HG03520 (cell line): ENCODE results near the gene PAXX.
A peak's percentile ranks its signal among the peaks of the same experiment; 100 is the strongest.
"Not testable (repeated sequence)": the region's sequence is repeated elsewhere in the genome, so short reads cannot be mapped to it uniquely, and the experiment has no call there.

Experiments
- ATAC-seq: cut with Tn5 transposase; IDR thresholded peaks from one replicate; pipeline ENCODE4 v1.9.1; 2021; ENCODE audit warnings: mild to moderate bottlenecking, moderate library complexity; ENCODE audit not compliant: unreplicated experiment

The PAXX gene

DNA sequence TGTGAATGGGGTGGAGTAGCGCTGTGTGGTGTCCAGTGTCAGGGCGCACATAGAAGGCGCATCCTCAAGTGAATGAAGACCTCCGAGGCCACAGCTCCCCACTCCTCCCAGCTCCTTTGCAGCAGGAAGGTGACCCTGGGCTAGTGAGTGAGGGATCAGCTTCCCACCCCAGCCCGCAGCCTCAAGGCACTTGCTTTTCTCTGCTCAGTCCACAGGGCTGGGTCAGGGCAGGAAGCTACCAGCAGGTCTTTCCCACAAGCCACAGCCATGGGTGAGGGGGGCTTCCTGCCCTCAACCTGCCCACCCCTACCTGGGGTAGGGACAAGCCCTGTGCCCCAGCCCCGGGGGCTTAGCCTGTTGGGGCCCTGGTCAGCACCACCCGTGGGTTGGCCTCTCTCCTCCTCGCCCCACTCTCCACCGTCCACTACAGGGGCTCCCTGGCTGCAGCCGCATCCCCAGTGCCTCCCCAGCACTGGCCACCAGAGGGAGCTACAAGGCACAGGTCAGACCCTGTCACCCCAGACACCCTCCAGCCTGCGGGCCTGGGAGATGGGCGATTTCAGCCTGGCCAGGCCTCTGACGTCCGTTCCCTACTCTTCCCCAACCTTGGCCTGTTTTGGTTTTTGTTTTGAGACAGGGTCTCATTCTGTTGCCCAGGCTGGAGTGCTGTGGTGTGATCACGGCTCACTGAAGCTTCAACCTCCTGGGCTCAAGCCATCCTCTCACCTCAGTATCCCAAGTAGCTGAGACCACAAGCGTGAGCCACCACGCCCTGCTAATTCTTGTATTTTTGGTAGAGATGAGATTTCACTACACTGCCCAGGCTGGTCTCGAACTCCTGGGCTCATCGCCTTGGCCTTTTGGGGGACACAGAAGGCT lies 37.1 kb downstream of the PAXX start:
- peak; percentile 38 for ATAC-seq

DNA sequence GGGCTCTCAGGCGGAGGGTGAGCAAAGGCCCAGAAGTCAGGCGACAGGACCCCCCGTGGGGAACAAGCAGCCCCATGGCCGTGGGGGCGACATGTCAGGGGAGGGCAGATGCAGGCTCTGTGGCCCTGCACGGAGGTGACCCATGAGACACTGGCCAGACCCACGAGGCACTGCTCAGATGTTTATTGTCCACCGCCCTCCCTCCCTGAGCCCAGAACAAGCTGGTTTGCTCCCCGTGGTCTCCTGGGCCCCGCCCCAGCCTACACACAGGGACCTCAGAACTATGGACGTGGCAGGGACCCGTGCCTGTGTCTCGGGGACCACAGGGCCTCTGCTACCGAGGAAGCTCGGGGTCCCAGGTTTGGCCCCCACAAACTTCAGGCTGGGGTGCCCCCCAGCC lies 37.8 kb downstream of the PAXX start:
- ATAC-seq: no peak

DNA sequence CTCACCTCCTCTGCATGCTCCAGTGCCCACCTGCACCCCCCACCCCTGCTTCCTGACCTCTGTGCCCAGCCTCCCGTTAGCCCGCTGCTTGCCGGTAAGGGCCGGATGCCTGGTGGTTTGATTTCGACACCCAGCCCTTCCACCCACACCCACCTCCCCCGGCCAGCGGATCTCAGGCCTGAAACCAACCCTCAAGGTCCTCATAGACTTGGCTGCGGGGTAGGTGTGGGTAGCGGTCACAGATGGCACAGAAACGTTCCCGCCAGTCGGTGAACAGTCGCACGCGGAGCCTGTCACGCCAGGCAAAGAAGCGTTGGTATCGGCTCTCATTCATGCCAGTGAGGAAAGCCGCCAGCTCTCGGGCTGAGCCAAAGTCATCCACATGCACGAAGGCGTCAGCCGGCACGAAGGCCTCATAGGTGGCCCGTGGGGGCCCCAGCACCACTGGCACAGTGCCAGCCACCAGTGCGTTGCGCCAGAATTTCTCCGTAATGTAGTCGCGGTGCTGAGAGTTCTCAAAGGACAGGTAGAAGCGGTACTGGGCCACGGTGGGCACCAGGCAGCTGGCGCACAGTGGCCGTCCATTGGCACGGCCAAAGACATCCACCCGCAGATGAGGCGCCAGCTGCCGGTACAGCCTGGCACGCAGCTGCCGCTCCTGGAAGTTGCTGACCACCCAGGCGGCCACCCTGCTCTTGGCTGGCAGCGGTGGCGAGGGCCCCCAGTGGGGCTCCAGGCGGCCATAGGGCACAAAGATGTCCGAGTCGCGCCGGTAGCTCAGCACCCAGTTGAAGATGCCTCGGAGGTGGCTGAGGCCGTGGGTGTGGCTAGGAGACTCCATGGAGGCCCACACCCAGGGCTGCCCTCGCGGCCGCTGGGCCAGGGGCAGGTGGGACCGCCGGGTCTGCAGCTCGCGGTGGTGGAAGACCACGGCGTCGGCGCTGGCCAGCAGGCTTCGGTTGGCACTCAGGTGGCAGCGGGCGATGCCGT lies 38.6 kb downstream of the PAXX start:
- no peak for ATAC-seq

GRCh38 chr9:137031904-137032640 lies 39.9 kb downstream of the PAXX start, which contains the start of gene FUT7:
Gene FUT7, minus strand, starts transcription at chr9:137032088. Its CDS starts 97 bp downstream, at chr9:137031991.
- ATAC-seq: no peak

DNA sequence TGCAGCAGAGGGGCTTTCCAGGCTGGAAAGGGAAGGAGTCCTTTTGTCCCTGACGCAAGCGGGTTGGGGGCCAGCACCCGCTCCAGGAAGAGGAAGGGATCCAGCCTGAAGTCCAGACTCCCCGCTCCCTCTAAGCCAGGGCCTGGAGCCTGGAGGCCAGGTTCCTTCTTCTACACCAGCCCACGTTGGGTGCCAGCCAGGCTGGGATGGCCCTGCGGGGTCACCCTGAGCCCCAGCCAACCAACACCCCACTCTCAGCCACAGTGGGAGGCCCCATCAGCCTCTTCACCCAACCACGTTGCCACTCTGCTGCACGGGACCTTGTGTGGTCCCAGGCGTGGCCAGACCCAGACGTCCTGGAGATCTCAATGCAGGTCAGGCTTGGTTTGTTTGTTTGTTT lies 40.6 kb downstream of the PAXX start:
- ATAC-seq: no peak

- ATAC-seq: not testable (repeated sequence)
Measured at GRCh38 chr9:137033481-137033880, 41.3 kb downstream of the PAXX start.

GRCh38 chr9:137034039-137034708 lies 42.0 kb downstream of the PAXX start:
- ATAC-seq: no peak

DNA sequence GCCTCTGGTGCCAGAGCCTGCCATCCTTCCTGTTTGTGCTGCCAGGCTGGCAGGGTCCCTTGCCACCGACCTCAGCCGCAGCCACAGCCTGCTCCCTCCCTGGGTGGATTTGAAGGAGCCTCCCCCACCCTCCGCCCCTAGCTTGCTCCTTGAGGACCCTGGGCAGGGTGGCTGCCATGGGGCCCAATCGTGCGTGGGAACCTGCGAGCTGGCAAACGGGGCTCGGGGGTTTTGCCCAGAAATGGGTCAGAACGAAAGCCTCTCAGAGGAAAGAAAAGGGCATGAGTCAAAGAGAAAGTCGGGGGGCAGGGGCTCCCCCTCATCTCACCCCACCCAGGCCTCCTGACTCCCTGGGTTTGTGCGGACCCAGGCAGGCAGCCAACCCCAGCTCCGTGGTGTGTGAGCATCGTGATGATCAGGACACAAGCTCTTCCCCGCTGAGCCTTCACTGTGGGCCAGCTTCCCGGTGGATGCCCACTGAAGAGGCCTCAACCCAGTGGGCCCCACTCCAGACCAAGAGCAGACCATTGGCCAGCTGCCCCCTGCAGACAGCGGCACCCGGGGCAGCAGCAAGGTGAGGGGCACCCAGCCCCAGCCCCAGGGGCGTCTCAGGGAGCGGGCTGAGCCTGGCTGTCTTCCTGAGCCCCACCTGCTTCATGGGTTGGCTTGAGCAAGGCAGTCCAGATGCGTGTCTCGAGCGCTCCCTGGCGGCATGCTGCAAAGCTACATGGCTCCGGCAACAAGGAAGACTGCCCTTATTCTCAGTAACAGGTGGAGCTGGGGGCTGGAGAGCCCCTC lies 42.7 kb downstream of the PAXX start:
- peak; percentile 58 for ATAC-seq

GRCh38 chr9:137035507-137035834 lies 43.2 kb downstream of the PAXX start:
- no peak for ATAC-seq

GRCh38 chr9:137035937-137036336 lies 43.7 kb downstream of the PAXX start:
- no peak for ATAC-seq

- no peak for ATAC-seq
Measured at GRCh38 chr9:137037035-137037434, 44.8 kb downstream of the PAXX start.

DNA sequence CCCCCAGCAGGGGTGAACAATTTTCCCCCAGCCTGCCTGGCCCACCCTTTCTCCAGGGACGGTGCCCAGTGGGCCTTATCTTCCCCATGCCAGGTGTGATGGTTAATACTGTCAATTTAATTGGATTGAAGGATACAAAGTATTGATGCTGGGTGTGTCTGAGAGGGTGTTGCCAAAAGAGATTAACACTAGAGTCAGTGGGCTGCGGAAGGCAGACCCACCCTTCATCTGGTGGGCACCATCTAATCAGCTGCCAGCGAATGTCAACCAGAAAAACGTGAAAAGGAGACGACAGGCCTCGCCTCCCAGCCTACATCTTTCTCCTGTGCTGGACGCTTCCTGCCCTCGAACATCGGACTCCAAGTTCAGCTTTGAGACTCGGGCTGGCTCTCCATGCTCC lies 45.3 kb downstream of the PAXX start:
- no peak for ATAC-seq

GRCh38 chr9:137038916-137039315 lies 46.7 kb downstream of the PAXX start:
- no peak for ATAC-seq

- ATAC-seq: no peak
Measured at GRCh38 chr9:137039611-137040366, 47.6 kb downstream of the PAXX start.

GRCh38 chr9:137040568-137040967 lies 48.3 kb downstream of the PAXX start:
- ATAC-seq: no peak

DNA sequence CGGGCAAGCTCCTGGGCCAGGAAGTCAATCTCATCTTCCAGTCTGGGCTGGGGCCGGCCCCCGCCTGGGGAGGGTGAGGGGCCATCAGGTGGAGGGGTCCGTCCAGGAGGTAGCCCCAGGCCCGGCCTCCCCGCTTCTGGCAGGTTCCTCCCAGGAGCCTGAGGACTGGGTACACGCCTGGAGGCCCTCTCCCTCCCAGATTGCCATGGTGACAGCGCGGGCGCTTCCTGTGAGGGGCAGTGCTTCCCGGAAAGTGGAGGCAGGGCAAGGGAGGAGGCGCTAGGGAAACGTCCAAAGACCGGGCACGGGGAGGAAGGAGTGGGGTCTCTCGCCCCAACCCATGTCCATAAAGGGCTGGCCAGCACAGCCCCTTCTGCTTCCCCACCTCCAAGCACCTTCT lies 48.9 kb downstream of the PAXX start:
- no peak for ATAC-seq

- ATAC-seq: no peak
Measured at GRCh38 chr9:137042751-137043727, 50.8 kb downstream of the PAXX start.
